Measurements from ENCODE around the gene IL1RAPL1. TPM values are rescaled to one million over a fixed set of nuclear protein-coding genes. Genes with fewer than 3 reads are reported as not detected.

The IL1RAPL1 gene
- total RNA-seq, 2 donors from 2014 or later: 0.18 to 0.31 TPM

DNA sequence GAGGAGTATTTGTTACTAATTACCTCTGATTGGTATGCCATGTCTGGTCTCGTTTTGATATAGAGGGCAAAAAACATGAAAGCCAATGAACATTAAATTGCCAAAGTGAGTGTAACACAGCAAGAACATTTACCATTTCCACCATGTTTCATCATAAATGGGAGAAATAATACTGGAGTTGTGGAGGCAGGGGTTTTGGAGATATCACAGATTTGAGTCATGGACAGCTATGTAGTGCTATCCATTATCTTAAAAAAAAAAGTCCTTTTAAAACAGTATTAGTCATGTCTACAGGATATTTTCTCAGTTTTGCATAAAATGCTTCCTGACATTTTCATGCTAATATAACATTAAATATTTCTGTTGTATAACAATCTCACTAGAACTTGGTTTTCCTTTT, 301.2 kb downstream of the IL1RAPL1 start:
- ATAC-seq (no peak), DNase-seq (no peak)
- intact Hi-C loops (cut with DNase I, micrococcal nuclease): no loop called here

DNA sequence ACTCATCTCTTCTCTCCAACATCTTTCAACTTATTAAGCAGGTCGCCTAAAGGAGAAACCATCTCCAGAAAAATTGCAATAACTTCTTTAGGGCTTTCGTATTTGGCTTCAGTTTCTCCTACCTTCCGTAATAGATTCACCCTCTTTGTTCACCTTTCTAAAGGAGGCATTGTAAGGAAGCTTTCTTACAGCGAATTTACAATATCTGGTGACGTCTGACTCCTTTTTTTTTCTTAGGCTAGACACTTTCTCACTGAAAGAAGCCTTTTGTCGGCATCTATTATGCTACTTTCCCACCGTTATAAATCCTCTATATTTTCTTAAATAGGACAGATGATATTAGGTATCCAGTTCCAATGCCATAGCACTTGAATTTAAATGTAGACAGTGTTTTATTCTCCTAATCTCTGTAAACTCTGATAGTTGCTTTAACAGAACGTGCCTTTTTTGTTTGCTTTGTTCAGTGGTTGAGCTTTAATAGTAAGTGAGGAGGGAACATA, 302.4 kb downstream of the IL1RAPL1 start:
- ATAC-seq: no peak
- no peak for DNase-seq
- intact Hi-C loops (cut with DNase I, micrococcal nuclease): no loop called here

DNA sequence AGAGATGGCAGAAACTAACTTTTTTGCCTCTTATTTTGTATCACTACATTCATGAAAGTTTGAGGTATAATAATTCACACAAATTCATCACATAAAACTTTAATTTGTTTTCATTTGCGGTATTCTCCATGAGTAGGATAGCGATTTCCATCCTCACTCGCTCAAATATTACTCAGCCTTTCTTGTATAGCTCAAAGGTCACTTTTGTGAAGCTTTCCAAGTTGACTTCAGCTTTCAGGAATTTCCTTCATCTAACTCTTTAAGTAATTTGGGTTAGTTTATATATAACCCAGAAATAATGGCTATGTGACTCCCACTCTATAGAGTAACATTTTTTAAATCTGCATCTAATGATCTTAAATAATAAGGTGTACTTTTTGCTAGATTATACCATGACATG, 314.4 kb downstream of the IL1RAPL1 start:
- DNase-seq (no peak), ATAC-seq (no peak)
- intact Hi-C loops (cut with DNase I, micrococcal nuclease): no loop called here

DNA sequence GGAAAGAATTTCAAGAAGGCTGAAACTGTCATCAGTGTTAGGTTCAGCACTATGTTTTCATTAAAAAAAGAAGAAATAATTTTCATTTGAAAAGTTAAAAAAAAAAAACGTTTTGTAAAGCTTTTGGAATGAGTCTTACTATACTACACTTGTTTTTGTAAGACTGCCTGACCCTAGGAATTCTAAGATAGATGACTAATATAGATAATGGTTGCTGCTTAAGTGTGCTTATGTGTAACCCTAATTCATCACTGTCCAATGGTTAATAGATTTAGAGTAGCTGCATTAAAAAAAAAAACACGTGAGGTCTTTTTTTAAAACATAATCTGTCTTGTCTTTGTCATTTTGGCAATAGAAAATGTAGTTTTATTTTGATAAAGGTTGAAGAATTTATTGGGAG, 323.2 kb downstream of the IL1RAPL1 start:
- no peak for ATAC-seq
- no peak for DNase-seq
- intact Hi-C loops (cut with DNase I, micrococcal nuclease): no loop called here

DNA sequence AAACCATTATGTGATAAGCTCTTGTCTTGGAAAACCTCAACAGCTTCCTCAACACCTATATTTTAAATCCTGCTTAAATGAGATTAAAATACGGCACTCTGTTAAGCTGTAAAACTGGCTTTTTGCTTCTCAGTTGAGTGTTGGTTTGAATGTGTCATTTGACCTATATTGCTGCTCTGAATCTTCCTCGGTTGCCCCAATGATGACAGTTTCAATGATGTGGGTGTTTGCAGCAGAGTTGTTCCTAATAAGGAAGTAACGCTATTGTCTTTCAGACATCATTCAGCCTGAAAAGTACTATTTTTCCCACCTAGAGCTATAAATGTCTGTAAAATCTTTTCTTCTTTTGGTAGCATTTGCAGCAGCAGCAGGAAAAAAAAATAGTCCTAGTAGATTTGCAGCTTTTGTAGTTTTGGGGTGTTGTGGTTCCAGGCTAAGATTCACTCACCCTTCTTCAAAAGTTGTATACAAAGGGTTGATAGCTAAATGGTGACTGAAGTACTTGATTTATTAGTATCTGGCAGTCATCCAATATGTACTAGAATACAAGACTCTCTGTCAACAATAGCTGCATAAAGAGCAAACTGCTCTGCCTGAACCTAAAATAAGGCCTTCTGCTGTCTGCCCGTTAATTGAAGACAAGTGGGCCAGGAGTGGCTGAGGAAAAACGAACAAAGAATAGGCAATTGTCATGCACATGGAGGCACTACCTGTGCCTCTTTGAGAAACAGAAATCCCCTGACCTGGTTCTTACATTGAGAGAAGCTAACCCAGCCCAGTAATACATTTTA, 333.1 kb downstream of the IL1RAPL1 start:
- ATAC-seq (no peak), DNase-seq (no peak)
- intact Hi-C loops (cut with DNase I, micrococcal nuclease): no loop called here

DNA sequence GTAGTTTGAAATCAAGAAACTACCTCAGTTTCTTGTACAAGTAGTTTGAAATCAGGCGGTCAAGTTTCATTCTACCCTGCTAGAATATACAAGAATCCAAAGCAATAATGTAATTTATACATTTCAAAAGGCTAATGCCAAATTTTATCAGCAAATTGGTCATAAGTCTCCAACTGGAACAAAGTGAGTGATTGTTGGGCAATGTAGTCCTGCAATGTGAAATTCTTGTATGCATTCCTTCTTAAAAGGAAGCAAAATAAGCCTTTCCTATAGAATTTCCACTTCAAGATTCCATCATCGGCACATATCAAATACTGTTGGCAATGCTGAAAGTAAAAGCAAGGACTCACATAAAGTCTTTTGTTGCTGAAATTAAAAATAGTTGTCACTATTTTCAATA, 334.9 kb downstream of the IL1RAPL1 start:
- no peak for ATAC-seq
- DNase-seq: no peak
- intact Hi-C loops (cut with DNase I, micrococcal nuclease): no loop called here

GRCh38 chrX:28946846-28947245, 359.6 kb downstream of the IL1RAPL1 start:
- ATAC-seq (no peak), DNase-seq (no peak)
- intact Hi-C loops (cut with DNase I, micrococcal nuclease): no loop called here

DNA sequence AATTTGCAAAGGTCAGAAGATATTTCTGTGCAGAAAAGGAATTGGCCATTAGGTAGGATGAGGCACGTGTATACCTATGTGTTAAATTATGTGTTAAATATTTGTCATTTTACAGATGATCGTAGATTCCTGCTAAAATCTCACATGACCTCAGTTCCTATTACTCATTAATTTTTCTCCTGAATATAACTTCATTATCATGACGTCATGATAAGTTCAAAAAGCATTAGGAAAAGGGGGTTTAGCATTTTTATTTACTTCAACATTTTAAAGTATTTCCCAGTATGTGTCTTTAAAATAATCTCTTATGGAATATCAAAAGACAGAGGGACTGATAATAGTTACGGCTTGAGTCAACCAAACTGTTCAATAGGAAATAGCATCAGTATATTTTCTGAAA, 372.8 kb downstream of the IL1RAPL1 start:
- intact Hi-C loops (cut with DNase I, micrococcal nuclease): no loop called here
- no peak for ATAC-seq

DNA sequence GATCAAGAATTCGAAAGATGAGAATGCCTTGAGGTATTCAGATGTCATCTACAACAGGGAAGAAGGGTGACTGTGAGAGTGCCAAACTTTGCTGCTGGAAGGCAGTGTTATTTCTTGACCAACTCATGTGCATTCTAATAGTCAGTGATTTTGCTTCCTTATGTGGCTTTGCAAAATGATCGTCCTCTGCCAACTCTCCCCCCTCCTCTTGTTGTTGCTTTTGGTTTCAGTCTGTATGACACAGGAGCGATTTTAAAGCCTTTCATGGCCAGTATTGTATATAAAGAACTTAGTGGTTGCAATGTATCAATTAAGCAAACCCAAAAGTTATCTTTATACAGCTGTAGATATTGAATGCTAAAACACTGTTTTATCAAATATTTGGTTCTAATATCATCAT, 379.1 kb downstream of the IL1RAPL1 start:
- DNase-seq: no peak
- no peak for ATAC-seq

More for the DNA sequence above, 372.8 kb downstream of the IL1RAPL1 start:
- DNase-seq: no peak

GRCh38 chrX:28969126-28969525, 381.9 kb downstream of the IL1RAPL1 start:
- DNase-seq: no peak
- intact Hi-C loops (cut with DNase I, micrococcal nuclease): no loop called here
- ATAC-seq: no peak

More for the DNA sequence above, 379.1 kb downstream of the IL1RAPL1 start:
- intact Hi-C loops (cut with DNase I, micrococcal nuclease): no loop called here

DNA sequence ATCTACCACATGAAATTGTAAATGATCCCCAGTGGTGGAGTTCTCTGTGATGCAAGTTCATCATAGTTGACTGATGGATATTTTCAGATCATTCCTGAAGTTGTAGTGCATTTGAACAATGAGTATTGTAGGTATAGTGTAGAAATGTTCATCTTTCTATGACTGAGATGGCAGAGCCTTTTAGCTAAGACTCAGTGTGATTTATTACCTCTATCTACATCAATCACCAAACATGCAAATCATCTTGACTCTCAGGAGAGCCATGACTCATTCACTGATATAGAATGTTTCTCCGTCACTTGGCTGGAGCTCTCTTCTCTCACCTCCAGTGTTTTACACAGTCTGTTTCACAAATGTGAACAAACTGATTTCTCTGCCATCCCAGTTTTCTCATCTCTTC, 392.6 kb downstream of the IL1RAPL1 start:
- ATAC-seq: no peak
- intact Hi-C loops (cut with DNase I, micrococcal nuclease): no loop called here

GRCh38 chrX:28981952-28982351, 394.7 kb downstream of the IL1RAPL1 start:
- ATAC-seq (no peak), DNase-seq (no peak)
- intact Hi-C loops (cut with DNase I, micrococcal nuclease): no loop called here

More for the DNA sequence above, 392.6 kb downstream of the IL1RAPL1 start:
- DNase-seq: no peak

DNA sequence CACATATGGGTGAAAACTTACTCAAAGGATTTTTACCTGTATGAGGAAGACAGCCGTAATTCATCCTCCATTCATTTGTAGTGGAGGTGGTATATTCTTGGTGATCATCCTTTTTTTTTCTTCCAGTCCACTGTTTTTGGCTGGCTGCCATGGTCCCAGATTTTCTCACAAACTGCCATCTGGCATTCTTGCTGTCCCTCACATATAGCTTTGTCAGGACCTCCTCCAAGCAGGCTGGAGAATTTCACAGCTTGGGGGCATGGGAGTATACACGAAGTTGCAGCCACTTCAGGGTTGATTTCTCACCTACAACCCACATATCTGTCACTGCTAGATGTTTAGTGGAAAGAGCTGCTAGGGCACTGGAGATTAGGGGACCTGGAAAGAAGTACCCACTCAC, 401.0 kb downstream of the IL1RAPL1 start:
- DNase-seq (no peak), ATAC-seq (no peak)
- intact Hi-C loops (cut with DNase I, micrococcal nuclease): no loop called here

DNA sequence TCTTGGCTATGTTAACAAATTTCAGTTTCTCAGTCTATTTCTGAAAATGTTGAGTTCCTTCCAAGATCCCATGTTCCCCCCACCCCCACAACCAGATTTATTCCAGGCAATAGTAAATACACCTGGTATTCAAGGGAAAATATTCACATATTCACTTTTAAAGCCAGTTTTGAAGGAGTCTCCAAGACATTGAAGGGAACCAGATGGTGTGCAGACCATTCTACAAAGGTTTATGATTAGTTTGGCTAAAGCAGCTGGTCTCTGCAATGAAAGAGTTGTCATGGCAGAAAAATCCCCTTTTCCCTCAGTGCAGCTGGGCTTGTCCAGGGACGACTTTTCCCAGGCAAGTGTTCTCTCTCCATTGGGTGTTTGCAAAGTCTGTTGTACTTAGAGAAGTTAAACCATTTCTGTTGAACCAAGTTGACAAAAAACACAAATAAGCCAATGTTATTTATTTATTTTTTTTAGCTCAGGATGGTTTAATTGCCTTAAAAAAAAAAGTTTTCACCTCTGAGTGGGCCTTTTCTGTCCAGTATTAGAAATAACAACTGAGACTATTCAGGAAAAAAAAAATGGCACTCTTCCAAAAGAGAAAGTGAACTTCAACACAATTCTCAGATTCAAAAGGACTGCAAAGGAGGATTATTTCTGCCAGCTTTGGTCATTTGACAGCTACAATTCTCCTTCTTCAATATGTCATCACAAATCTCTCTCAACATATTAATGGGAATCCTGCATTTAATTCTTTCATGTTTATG, 410.6 kb downstream of the IL1RAPL1 start:
- intact Hi-C loops (cut with DNase I, micrococcal nuclease): no loop called here
- no peak for ATAC-seq
- DNase-seq: no peak

DNA sequence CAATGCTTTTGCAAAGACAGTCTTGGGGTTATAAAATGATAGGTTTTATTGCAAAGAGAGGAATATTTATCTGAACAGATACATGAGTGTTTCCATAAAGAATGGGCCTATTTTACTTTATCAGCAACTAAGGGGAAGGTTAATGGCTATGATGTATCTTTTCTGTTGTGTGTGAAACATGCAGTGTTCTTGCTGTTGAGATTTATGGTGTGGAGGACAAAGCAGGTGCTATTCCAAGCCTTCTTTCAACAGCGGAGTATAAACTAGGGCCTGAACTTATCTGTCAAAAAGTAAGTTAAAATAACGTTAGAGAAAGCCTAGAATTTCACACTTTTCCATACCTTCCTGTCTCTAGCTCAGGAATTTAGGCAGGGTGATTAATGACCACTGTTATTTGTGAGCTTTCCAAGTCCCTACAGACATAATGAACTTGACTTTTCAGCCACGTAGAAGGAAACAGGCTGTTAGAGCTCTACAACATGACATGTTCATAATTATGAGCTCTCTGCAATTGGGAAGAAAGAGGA, 411.4 kb downstream of the IL1RAPL1 start:
- no peak for ATAC-seq
- intact Hi-C loops (cut with DNase I, micrococcal nuclease): no loop called here
- DNase-seq: no peak

GRCh38 chrX:29012867-29013266, 425.6 kb downstream of the IL1RAPL1 start:
- intact Hi-C loops (cut with DNase I, micrococcal nuclease): no loop called here
- ATAC-seq: no peak
- no peak for DNase-seq

- DNase-seq (no peak), ATAC-seq (no peak)
- intact Hi-C loops (cut with DNase I, micrococcal nuclease): no loop called here
Observed at GRCh38 chrX:29023207-29023606, 436.0 kb downstream of the IL1RAPL1 start.

DNA sequence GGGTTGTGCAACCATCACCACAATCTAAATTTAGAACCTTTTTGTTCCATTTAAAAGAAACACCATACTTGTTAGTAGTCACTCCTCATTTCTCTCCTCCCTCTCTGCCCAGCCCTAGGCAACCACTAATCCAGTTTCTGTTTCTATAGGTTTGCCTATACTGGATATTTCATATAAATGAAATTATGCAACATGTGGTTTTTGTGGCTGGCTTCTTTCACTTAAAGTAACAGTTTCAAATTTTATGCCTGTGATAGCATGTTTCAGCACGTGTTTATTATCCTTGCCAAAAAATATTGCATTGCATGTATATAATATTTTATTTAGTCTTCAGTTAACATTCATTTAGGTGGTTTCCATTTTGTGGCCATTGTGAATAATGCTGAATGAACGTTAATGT, 437.6 kb downstream of the IL1RAPL1 start:
- intact Hi-C loops (cut with DNase I, micrococcal nuclease): no loop called here
- DNase-seq (no peak), ATAC-seq (no peak)

DNA sequence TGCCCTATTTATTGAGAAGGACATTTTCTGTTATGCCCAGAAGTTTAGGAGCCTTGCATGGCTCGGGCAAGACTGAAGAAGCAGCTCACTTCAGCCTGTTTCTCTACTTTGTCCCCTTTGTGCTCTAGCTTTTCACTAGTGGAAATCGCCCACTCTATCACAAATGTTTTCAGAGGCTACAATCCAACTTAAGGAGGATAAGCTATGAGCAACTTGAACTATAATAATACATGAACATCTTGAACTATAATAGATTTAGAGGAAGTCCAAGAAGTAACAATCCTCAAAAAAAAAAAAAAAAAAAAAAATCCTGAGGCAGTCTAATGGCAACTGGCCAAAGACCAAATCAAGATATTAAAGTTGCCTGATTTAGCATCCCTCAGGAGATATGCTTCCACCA, 452.3 kb downstream of the IL1RAPL1 start:
- DNase-seq: no peak
- intact Hi-C loops (cut with DNase I, micrococcal nuclease): no loop called here

DNA sequence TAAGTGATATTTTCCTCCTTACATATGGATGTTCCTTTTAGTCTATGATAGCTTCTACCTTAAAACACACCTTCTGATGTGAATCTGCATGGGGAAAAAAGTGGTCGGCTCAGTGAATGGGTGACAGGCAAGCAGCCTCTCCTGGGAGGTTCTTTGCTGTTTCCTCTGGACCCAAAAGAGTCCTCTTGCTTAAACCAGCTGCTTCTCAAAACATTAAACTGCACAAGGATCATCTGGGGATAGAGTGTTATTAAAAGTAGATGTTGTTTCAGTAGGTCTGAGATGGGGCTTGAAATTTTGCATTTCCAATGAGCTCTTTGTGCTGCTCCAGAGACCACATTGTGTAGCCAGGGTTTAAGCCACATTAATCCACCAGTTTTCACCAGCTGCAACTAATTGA, 452.9 kb downstream of the IL1RAPL1 start:
- ATAC-seq (no peak), DNase-seq (no peak)
- intact Hi-C loops (cut with DNase I, micrococcal nuclease): no loop called here

More for the DNA sequence above, 452.3 kb downstream of the IL1RAPL1 start:
- no peak for ATAC-seq

Measured in left colon (tissue), 2 donors.